ENCODE measurements around the gene GGNBP2. TPM values are rescaled to one million over a fixed set of nuclear protein-coding genes. Genes with fewer than 3 reads are reported as not detected.

The GGNBP2 gene
- total RNA-seq, 2 donors from 2014 or later = 36.3 to 43.8 TPM

GRCh38 chr17:36498560-36499300 lies 46.0 kb upstream of the GGNBP2 start:
- H3K4me1 ChIP-seq = peaks cover 7% of the 10 kb centered on the region
- H3K27ac ChIP-seq = no peak overlapping the region
- WGBS, 2 donors = 74 to 78% methylated on average over 7 of the region's 7 CpGs
- TF ChIP-seq CTCF (IDR thresholded peaks at IDR 0.05) (no peak), POLR2A (IDR thresholded peaks at IDR 0.05) (no peak)
- DNase-seq = no peak
- H3K36me3 ChIP-seq (replicated peaks in 1 of 2; ENCODE audit: insufficient read depth in 1 of 2, low read depth in 2 of 2) = peaks cover 4 to 17% of the 10 kb centered on the region in 2 donors
- ATAC-seq = no peak
- H3K9me3 ChIP-seq = no peaks in the 10 kb centered on the region
- intact Hi-C loops (cut with DNase I) = no loop called here
- H3K4me3 ChIP-seq = no peak overlapping the region
- H3K27me3 ChIP-seq = no peaks in the 10 kb centered on the region

GRCh38 chr17:36500745-36501225 lies 43.9 kb upstream of the GGNBP2 start:
- no peaks in the 10 kb centered on the region for H3K9me3 ChIP-seq
- no peaks in the 10 kb centered on the region for H3K4me1 ChIP-seq
- ATAC-seq (no peak), DNase-seq (no peak)
- no peaks in the 10 kb centered on the region for H3K27me3 ChIP-seq
- no peak for TF ChIP-seq CTCF (IDR thresholded peaks at IDR 0.05)
- TF ChIP-seq POLR2A (IDR thresholded peaks at IDR 0.05) = no peak
- no peak overlapping the region for H3K4me3 ChIP-seq
- H3K27ac ChIP-seq = no peak overlapping the region
- 95 to 98% methylated on average over 7 to 15 of the region's 15 CpGs for WGBS, 2 donors
- peaks cover 3 to 17% of the 10 kb centered on the region in 2 donors for H3K36me3 ChIP-seq (replicated peaks in 1 of 2; ENCODE audit: insufficient read depth in 1 of 2, low read depth in 2 of 2)
- intact Hi-C loops (cut with DNase I) = no loop called here

GRCh38 chr17:36501351-36501750 lies 43.4 kb upstream of the GGNBP2 start:
- Histone ChIP-seq H3K36me3 (replicated peaks in 1 of 2; ENCODE audit: insufficient read depth in 1 of 2, low read depth in 2 of 2) (peaks cover 0 to 15% of the 10 kb centered on the region in 2 donors), H3K9me3 (no peaks in the 10 kb centered on the region), H3K4me1 (no peaks in the 10 kb centered on the region), H3K27me3 (no peaks in the 10 kb centered on the region), H3K27ac (no peak overlapping the region), H3K4me3 (no peak overlapping the region)
- 92 to 97% methylated on average over 3 of the region's 3 CpGs for whole genome bisulfite sequencing, 2 donors
- no peak for TF ChIP-seq CTCF (IDR thresholded peaks at IDR 0.05)
- no peak for TF ChIP-seq POLR2A (IDR thresholded peaks at IDR 0.05)
- DNase-seq (no peak), ATAC-seq (no peak)
- intact Hi-C loops (cut with DNase I) = no loop called here

GRCh38 chr17:36501963-36502362 lies 42.8 kb upstream of the GGNBP2 start:
- no peaks in the 10 kb centered on the region for H3K9me3 ChIP-seq
- peaks cover 0 to 18% of the 10 kb centered on the region in 2 donors for H3K36me3 ChIP-seq (replicated peaks in 1 of 2; ENCODE audit: insufficient read depth in 1 of 2, low read depth in 2 of 2)
- DNase-seq (no peak), ATAC-seq (no peak)
- no peak for TF ChIP-seq CTCF (IDR thresholded peaks at IDR 0.05)
- TF ChIP-seq POLR2A (IDR thresholded peaks at IDR 0.05) = no peak
- WGBS, 2 donors = 93 to 96% methylated on average over 6 of the region's 6 CpGs
- no peaks in the 10 kb centered on the region for H3K27me3 ChIP-seq
- H3K27ac ChIP-seq = no peak overlapping the region
- intact Hi-C loops (cut with DNase I) = no loop called here
- H3K4me1 ChIP-seq = no peaks in the 10 kb centered on the region
- H3K4me3 ChIP-seq = no peak overlapping the region

All from body of pancreas (tissue), 4 donors.